GM19043 (cell line): ENCODE data around the gene CDH13.

Experiments
- ATAC-seq: cut with Tn5 transposase; IDR thresholded peaks from one replicate; pipeline ENCODE4 v1.9.1; 2021; ENCODE audit warnings: low read depth; ENCODE audit not compliant: unreplicated experiment

CDH13 gene

GRCh38 chr16:83308414-83308813 is 681.6 kb downstream of the CDH13 start:
- ATAC-seq: no peak

GRCh38 chr16:83310816-83311215 is 684.0 kb downstream of the CDH13 start:
- ATAC-seq: no peak

- ATAC-seq: no peak
Measured at GRCh38 chr16:83312015-83312717, 685.4 kb downstream of the CDH13 start.

- no peak for ATAC-seq
Measured at GRCh38 chr16:83312718-83313245, 686.0 kb downstream of the CDH13 start.

- no peak for ATAC-seq
Measured at GRCh38 chr16:83315271-83315670, 688.5 kb downstream of the CDH13 start.

GRCh38 chr16:83316458-83316857 is 689.7 kb downstream of the CDH13 start:
- ATAC-seq: no peak

GRCh38 chr16:83318390-83318789 is 691.6 kb downstream of the CDH13 start:
- no peak for ATAC-seq

- no peak for ATAC-seq
Measured at GRCh38 chr16:83328936-83329335, 702.2 kb downstream of the CDH13 start.

GRCh38 chr16:83329441-83329840 is 702.7 kb downstream of the CDH13 start:
- no peak for ATAC-seq

- no peak for ATAC-seq
Measured at GRCh38 chr16:83330251-83330650, 703.5 kb downstream of the CDH13 start.

- no peak for ATAC-seq
Measured at GRCh38 chr16:83335076-83335475, 708.3 kb downstream of the CDH13 start.

GRCh38 chr16:83336603-83337002 is 709.8 kb downstream of the CDH13 start:
- no peak for ATAC-seq

- ATAC-seq: no peak
Measured at GRCh38 chr16:83338138-83338537, 711.4 kb downstream of the CDH13 start.

- no peak for ATAC-seq
Measured at GRCh38 chr16:83338941-83339340, 712.2 kb downstream of the CDH13 start.

- no peak for ATAC-seq
Measured at GRCh38 chr16:83343935-83344366, 717.2 kb downstream of the CDH13 start.

- no peak for ATAC-seq
Measured at GRCh38 chr16:83345846-83346640, 719.3 kb downstream of the CDH13 start.

GRCh38 chr16:83348991-83349390 is 722.2 kb downstream of the CDH13 start:
- ATAC-seq: no peak

- no peak for ATAC-seq
Measured at GRCh38 chr16:83350481-83350880, 723.7 kb downstream of the CDH13 start.

GRCh38 chr16:83351846-83352245 is 725.1 kb downstream of the CDH13 start:
- ATAC-seq: no peak

GRCh38 chr16:83353241-83353640 is 726.5 kb downstream of the CDH13 start:
- no peak for ATAC-seq

- no peak for ATAC-seq
Measured at GRCh38 chr16:83354015-83354414, 727.2 kb downstream of the CDH13 start.
